HCT116 (cell line): ENCODE measurements around the gene SESN1. TPM values are rescaled to one million over a fixed set of nuclear protein-coding genes. Genes with fewer than 3 reads are reported as not detected.

Source experiments
- ATAC-seq: fragments of 200-7000 bp; cut with Tn5 transposase; 2 replicates; pipeline ENCODE4 v1.9.1; 2020; ENCODE audit warnings: mild to moderate bottlenecking, moderate library complexity
- BruUV-seq: library from RNA; stranded (reverse); fragments of 400-500 nt; replicated peaks from 2 replicates; lab custom pipeline; 2021; lab: Mats Ljungman, UMichigan
- CTCF ChIA-PET: fragments of 300-600 bp; sonication (Branson Sonifier 250); formaldehyde crosslinking; loops from one replicate; lab custom pipeline; 2021; ENCODE audit warnings: antibody characterized with exemption; lab: Charles Lee
- POLR2A ChIA-PET: fragments of 300-600, 350-600 bp; sonication (Branson Sonifier 250); formaldehyde crosslinking; loops from one replicate; lab custom pipeline; 2021; ENCODE audit warnings: antibody characterized with exemption; lab: Charles Lee
- RAD21 ChIA-PET, 2 experiments: fragments of 300-600 bp; sonication (Branson Sonifier 250); formaldehyde crosslinking; loops; one replicate each; lab custom pipeline; 2023; ENCODE audit warnings: low total read pairs in 2 of 2; ENCODE audit not compliant: uncharacterized antibody in 2 of 2, unreplicated experiment in 2 of 2, low non-redundant PET in 1 of 2; lab: Charles Lee
- DNase-seq: peaks from one replicate; pipeline ENCODE4 v3.0.0-alpha.2; 2010; ENCODE audit warnings: low read depth, low spot score
- H2AFZ ChIP-seq: fragments of 200-600 bp; shearing (Covaris generic), sonication (generic); 2 replicates; pipeline ENCODE4 v1.6.1; 2017; ENCODE audit warnings: low read depth, mixed run types, mixed read lengths, antibody characterized with exemption, low read length; ENCODE audit not compliant: poor library complexity, severe bottlenecking
- H3K27ac ChIP-seq: 2 replicates; pipeline ENCODE4 v1.5.1; 2012; ENCODE audit warnings: low read depth, low read length
- H3K27me3 ChIP-seq: fragments of 200-600 bp; sonication (generic); 2 replicates; pipeline ENCODE4 v1.6.1; 2016; ENCODE audit warnings: mixed run types, low read length, mixed read lengths; ENCODE audit not compliant: insufficient read depth
- H3K36me3 ChIP-seq, 2 experiments: fragments of 200-500 bp in 1 of 2; fragments of 200-600 bp in 1 of 2; sonication (Bioruptor generic) in 1 of 2; sonication (generic) in 1 of 2; 2 replicates each; pipeline versions ENCODE4 v1.5.1 to v1.6.1; 2014 to 2016; ENCODE audit warnings: low read length in 2 of 2, inconsistent platforms in 1 of 2, mixed read lengths in 1 of 2, mixed run types in 1 of 2; ENCODE audit not compliant: insufficient read depth in 2 of 2, control insufficient read depth in 1 of 2
- H3K4me1 ChIP-seq, 2 experiments: fragments of 200-600 bp in 1 of 2; sonication (generic) in 1 of 2; 2 replicates each; pipeline versions ENCODE4 v1.5.1 to v1.6.1; 2012 to 2017; ENCODE audit warnings: low read length in 2 of 2, inconsistent platforms in 1 of 2, mild to moderate bottlenecking in 1 of 2, mixed read lengths in 1 of 2, mixed run types in 1 of 2, moderate library complexity in 1 of 2; ENCODE audit not compliant: insufficient read depth in 2 of 2, control insufficient read depth in 1 of 2
- H3K4me2 ChIP-seq: fragments of 200-600 bp; sonication (generic); 2 replicates; pipeline ENCODE4 v1.6.1; 2017; ENCODE audit warnings: mixed run types, low read length, mixed read lengths
- H3K4me3 ChIP-seq, 2 experiments: fragments of 200-600 bp in 1 of 2; sonication (generic) in 1 of 2; replicated peaks in 1 of 2; 2 replicates each; pipeline ENCODE4 v1.5.1; 2011 to 2016; ENCODE audit warnings: low read length in 2 of 2, control low read depth in 1 of 2, low read depth in 1 of 2, mild to moderate bottlenecking in 1 of 2, mixed read lengths in 1 of 2, mixed run types in 1 of 2
- H3K79me2 ChIP-seq: fragments of 200-600 bp; sonication (generic); 2 replicates; pipeline ENCODE4 v1.6.1; 2017; ENCODE audit warnings: mild to moderate bottlenecking, mixed run types, low read length, moderate library complexity, mixed read lengths; ENCODE audit not compliant: insufficient read depth
- H3K9ac ChIP-seq: fragments of 200-600 bp; sonication (generic); 2 replicates; pipeline ENCODE4 v1.6.1; 2016; ENCODE audit warnings: low read length, mixed read lengths
- H3K9me2 ChIP-seq: fragments of 200-600 bp; sonication (generic), shearing (Covaris generic); 2 replicates; pipeline ENCODE4 v1.6.1; 2017; ENCODE audit warnings: mixed run types, mild to moderate bottlenecking, moderate library complexity; ENCODE audit not compliant: insufficient read depth
- H3K9me3 ChIP-seq, 2 experiments: fragments of 200-500 bp in 1 of 2; fragments of 200-600 bp in 1 of 2; sonication (Bioruptor generic) in 1 of 2; sonication (generic) in 1 of 2; 2 replicates each; pipeline ENCODE4 v1.6.1; 2014 to 2017; ENCODE audit warnings: low read length in 2 of 2, mixed read lengths in 2 of 2, inconsistent platforms in 1 of 2, low read depth in 1 of 2, mild to moderate bottlenecking in 1 of 2, mixed run types in 1 of 2, moderate library complexity in 1 of 2; ENCODE audit not compliant: control insufficient read depth in 1 of 2, insufficient read depth in 1 of 2
- H4K20me1 ChIP-seq: fragments of 200-600 bp; sonication (generic), shearing (Covaris generic); 2 replicates; pipeline ENCODE4 v1.6.1; 2017; ENCODE audit warnings: mixed run types, mild to moderate bottlenecking, moderate library complexity; ENCODE audit not compliant: insufficient read depth
- CBX3 ChIP-seq: IDR thresholded peaks from 2 replicates; pipeline ENCODE4 v1.6.1; 2012; ENCODE audit warnings: low read depth
- CEBPB ChIP-seq: IDR thresholded peaks from 2 replicates; pipeline ENCODE4 v1.6.1; 2012; ENCODE audit warnings: low read depth
- EGR1 ChIP-seq: IDR thresholded peaks from 2 replicates; pipeline ENCODE4 v1.6.1; 2012; ENCODE audit warnings: low read depth
- EZH2 ChIP-seq: fragments of 200-600 bp; sonication (generic); IDR thresholded peaks from 2 replicates; pipeline ENCODE4 v1.6.1; 2017; ENCODE audit warnings: antibody characterized with exemption, mixed run types
- EZH2phosphoT487 ChIP-seq: fragments of 200-600 bp; IDR thresholded peaks from 2 replicates; pipeline ENCODE4 v1.6.1; 2018; ENCODE audit warnings: antibody characterized with exemption, borderline replicate concordance
- JUND ChIP-seq: IDR thresholded peaks from 2 replicates; pipeline ENCODE4 v1.6.1; 2012
- RAD21 ChIP-seq: IDR thresholded peaks from 2 replicates; pipeline ENCODE4 v1.6.1; 2012; ENCODE audit warnings: low read depth, mild to moderate bottlenecking
- REST ChIP-seq: IDR thresholded peaks from 2 replicates; pipeline ENCODE4 v1.6.1; 2012; ENCODE audit warnings: low read depth
- SIN3A ChIP-seq: IDR thresholded peaks from 2 replicates; pipeline ENCODE4 v1.6.1; 2012; ENCODE audit warnings: low read depth
- SP1 ChIP-seq: IDR thresholded peaks from 2 replicates; pipeline ENCODE4 v1.6.1; 2012; ENCODE audit warnings: low read depth
- SRF ChIP-seq: IDR thresholded peaks from 2 replicates; pipeline ENCODE4 v1.6.1; 2012; ENCODE audit warnings: low read depth
- ZFX ChIP-seq: fragments of 450-650 bp; IDR thresholded peaks from 2 replicates; pipeline ENCODE4 v1.6.1; 2017
- intact Hi-C: fragments of 100-400 bp; cut with micrococcal nuclease; formaldehyde crosslinking; loops from 2 replicates; pipeline ENCODE4 v1.10.0; 2022
- total RNA-seq: library from RNA; stranded (reverse); gene quantifications from one replicate; pipeline ENCODE4 v1.2.1, GENCODE V29; 2021; ENCODE audit not compliant: unreplicated experiment
- TF ChIP-seq, protein P1 (sequence below): IDR thresholded peaks from 2 replicates; pipeline ENCODE4 v1.6.1; 2012
- TF ChIP-seq, protein P2 (sequence below): IDR thresholded peaks from 2 replicates; pipeline ENCODE4 v1.6.1; 2011; ENCODE audit warnings: mild to moderate bottlenecking, low read length, moderate library complexity; ENCODE audit not compliant: insufficient replicate concordance; ENCODE audit errors: extremely low read depth
- TF ChIP-seq, protein P3 (sequence below): IDR thresholded peaks from 2 replicates; pipeline ENCODE4 v1.6.1; 2012

The SESN1 gene
- total RNA-seq, 1 experiment from 2014 or later = 9.3 TPM

DNA sequence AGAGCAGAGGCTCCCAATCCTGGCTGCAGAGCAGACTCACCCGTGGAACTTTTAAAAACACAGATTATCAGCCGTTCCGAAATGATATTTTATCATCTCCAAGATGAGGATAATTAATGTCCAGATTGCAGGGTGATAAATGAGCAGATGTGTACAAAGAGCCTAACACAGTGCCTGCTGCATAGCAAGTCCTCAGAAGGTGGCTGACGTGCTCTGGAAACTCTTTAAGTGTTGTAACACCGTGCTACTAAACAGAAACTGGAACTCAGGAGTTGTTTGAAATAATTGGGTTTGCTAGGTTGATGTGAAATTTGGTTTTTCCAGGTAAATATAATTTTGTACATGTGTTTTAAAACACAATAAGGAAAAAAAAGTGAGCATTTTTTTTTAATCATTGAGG lies 128.4 kb downstream of the SESN1 start (continued):
- TF ChIP-seq CEBPB (no peak), SIN3A (no peak), EZH2 (no peak), CBX3 (no peak)
- TF ChIP-seq, protein P1, sequence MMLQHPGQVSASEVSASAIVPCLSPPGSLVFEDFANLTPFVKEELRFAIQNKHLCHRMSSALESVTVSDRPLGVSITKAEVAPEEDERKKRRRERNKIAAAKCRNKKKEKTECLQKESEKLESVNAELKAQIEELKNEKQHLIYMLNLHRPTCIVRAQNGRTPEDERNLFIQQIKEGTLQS = no peak

DNA sequence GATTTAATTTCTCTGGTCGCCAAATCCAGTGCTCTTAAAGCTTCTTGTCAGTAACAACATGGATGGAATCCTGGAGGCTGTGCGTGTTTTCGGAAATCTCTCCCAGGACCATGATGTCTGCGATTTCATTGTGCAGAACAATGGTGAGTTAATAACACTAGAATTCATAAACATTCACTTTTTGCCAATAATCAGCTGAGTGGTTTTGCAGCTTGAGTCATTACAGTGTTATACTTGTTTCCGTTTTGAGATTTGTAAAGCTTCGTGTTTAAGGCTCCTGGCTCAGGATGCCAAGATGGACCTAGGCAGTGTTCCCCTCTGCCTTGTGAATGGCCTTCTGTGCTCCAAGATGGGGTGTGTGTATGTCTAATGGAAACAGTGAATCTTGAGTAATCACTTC lies 132.7 kb downstream of the SESN1 start:
- Histone ChIP-seq H3K27ac (no peak overlapping the region), H4K20me1 (no peaks in the 10 kb centered on the region), H3K9ac (no peak overlapping the region), H3K4me3 (no peak overlapping the region), H3K4me1 (peaks cover 5 to 8% of the 10 kb centered on the region in 2 experiments; a peak in 2 of 4 replicates), H3K27me3 (no peaks in the 10 kb centered on the region), H3K9me2 (no peaks in the 10 kb centered on the region), H3K9me3 (no peaks in the 10 kb centered on the region), H2AFZ (no peak overlapping the region), H3K36me3 (no peaks in the 10 kb centered on the region), H3K79me2 (no peaks in the 10 kb centered on the region), H3K4me2 (no peak overlapping the region)
- DNase-seq (no peak), ATAC-seq (no peak)
- CTCF ChIA-PET = no interaction called here
- RAD21 ChIA-PET = no interaction called here
- TF ChIP-seq, protein P1 = no peak
- no peak for TF ChIP-seq SIN3A
- no peak for TF ChIP-seq RAD21
- POLR2A ChIA-PET = no interaction called here
- BruUV-seq = no TSS peak
- intact Hi-C loops = no loop called here

DNA sequence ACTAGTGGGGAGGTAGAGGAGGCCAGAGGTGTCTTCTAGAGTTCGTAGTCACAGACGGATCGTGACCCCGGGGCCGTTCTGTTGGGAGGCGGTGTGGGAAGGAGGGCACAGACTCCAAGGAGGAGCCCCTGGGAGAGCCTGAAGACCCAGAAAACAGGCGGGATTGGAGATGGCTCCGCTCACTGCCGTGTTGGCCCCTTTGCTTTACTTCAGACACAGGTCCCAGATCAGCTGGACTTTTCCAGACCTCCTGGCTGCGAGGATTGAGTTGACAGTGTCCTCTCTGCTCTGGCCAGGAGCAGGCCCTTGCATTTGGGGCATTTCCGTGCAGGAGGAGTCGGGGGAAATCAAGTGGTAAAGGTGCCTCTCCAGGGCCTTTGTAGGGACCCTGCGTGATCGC lies 133.6 kb downstream of the SESN1 start:
- Histone ChIP-seq H3K79me2 (no peaks in the 10 kb centered on the region), H3K4me1 (no peaks in the 10 kb centered on the region), H3K27ac (no peak overlapping the region), H3K27me3 (no peaks in the 10 kb centered on the region), H4K20me1 (no peaks in the 10 kb centered on the region), H2AFZ (no peak overlapping the region), H3K36me3 (no peaks in the 10 kb centered on the region), H3K4me2 (no peak overlapping the region), H3K9me2 (no peaks in the 10 kb centered on the region), H3K9ac (no peak overlapping the region), H3K9me3 (no peaks in the 10 kb centered on the region), H3K4me3 (no peak overlapping the region)
- ATAC-seq (no peak), DNase-seq (no peak)
- CTCF ChIA-PET = no interaction called here
- BruUV-seq = no TSS peak
- POLR2A ChIA-PET = no interaction called here
- RAD21 ChIA-PET = no interaction called here
- intact Hi-C loops = no loop called here
- no peak for TF ChIP-seq EGR1
- no peak for TF ChIP-seq SP1
- no peak for TF ChIP-seq EZH2phosphoT487
- no peak for TF ChIP-seq SRF
- no peak for TF ChIP-seq JUND
- TF ChIP-seq REST = no peak
- TF ChIP-seq, protein P2, sequence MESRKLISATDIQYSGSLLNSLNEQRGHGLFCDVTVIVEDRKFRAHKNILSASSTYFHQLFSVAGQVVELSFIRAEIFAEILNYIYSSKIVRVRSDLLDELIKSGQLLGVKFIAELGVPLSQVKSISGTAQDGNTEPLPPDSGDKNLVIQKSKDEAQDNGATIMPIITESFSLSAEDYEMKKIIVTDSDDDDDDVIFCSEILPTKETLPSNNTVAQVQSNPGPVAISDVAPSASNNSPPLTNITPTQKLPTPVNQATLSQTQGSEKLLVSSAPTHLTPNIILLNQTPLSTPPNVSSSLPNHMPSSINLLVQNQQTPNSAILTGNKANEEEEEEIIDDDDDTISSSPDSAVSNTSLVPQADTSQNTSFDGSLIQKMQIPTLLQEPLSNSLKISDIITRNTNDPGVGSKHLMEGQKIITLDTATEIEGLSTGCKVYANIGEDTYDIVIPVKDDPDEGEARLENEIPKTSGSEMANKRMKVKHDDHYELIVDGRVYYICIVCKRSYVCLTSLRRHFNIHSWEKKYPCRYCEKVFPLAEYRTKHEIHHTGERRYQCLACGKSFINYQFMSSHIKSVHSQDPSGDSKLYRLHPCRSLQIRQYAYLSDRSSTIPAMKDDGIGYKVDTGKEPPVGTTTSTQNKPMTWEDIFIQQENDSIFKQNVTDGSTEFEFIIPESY = no peak
- TF ChIP-seq, protein P3, sequence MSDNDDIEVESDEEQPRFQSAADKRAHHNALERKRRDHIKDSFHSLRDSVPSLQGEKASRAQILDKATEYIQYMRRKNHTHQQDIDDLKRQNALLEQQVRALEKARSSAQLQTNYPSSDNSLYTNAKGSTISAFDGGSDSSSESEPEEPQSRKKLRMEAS = no peak
- TF ChIP-seq ZFX = no peak
- TF ChIP-seq RAD21 = no peak
- TF ChIP-seq EZH2 = no peak
